Left lobe of liver (tissue), 2 donors: Measurements from ENCODE around the gene SLC25A21. TPM values are rescaled to one million over a fixed set of nuclear protein-coding genes. Genes with fewer than 3 reads are reported as not detected.
"Not testable (repeated sequence)": the region's sequence is repeated elsewhere in the genome, so short reads cannot be mapped to it uniquely, and the experiment has no call there.

Experiments used
- ATAC-seq: fragments of 200-7000 bp; cut with Tn5 transposase; one replicate; pipeline ENCODE4 v1.9.1; 2020; ENCODE audit warnings: mild to moderate bottlenecking, moderate library complexity
- DNase-seq: peaks from one replicate; pipeline ENCODE4 v3.0.0-alpha.2; 2020; ENCODE audit warnings: low spot score
- total RNA-seq: library from RNA; stranded (reverse); gene quantifications from one replicate; pipeline ENCODE4 v1.2.1, GENCODE V29; 2021
- donor health status: DM: no; HTN: no; CAD: no; lungs with moderate emphysema.
- donor health status: DM: no; HTN: yes; CAD: no.

SLC25A21 gene
- total RNA-seq, 1 donor from 2014 or later = 0.25 TPM

- DNase-seq (no peak), ATAC-seq (no peak)
Measured at GRCh38 chr14:36996133-36996856, 176.1 kb downstream of the SLC25A21 start.

- ATAC-seq (no peak), DNase-seq (no peak)
Measured at GRCh38 chr14:36989806-36990205, 182.6 kb downstream of the SLC25A21 start.

- DNase-seq (no peak), ATAC-seq (no peak)
Measured at GRCh38 chr14:36988989-36989388, 183.4 kb downstream of the SLC25A21 start.

GRCh38 chr14:36988568-36988967, 183.8 kb downstream of the SLC25A21 start:
- DNase-seq (no peak), ATAC-seq (no peak)

GRCh38 chr14:36986407-36986806, 186.0 kb downstream of the SLC25A21 start:
- DNase-seq (no peak), ATAC-seq (no peak)

- ATAC-seq = no peak
- DNase-seq = no peak
Measured at GRCh38 chr14:36981832-36982529, 190.4 kb downstream of the SLC25A21 start.

- ATAC-seq, DNase-seq: not testable (repeated sequence)
Measured at GRCh38 chr14:36980413-36980812, 192.0 kb downstream of the SLC25A21 start.

- no peak for ATAC-seq
- no peak for DNase-seq
Measured at GRCh38 chr14:36979863-36980262, 192.5 kb downstream of the SLC25A21 start.

GRCh38 chr14:36976571-36977023, 195.8 kb downstream of the SLC25A21 start:
- no peak for DNase-seq
- no peak for ATAC-seq

GRCh38 chr14:36975834-36976233, 196.6 kb downstream of the SLC25A21 start:
- ATAC-seq (no peak), DNase-seq (no peak)

- DNase-seq (no peak), ATAC-seq (no peak)
Measured at GRCh38 chr14:36974985-36975384, 197.4 kb downstream of the SLC25A21 start.

GRCh38 chr14:36973806-36974442, 198.5 kb downstream of the SLC25A21 start:
- no peak for ATAC-seq
- DNase-seq = no peak

- ATAC-seq (no peak), DNase-seq (no peak)
Measured at GRCh38 chr14:36971263-36971855, 201.0 kb downstream of the SLC25A21 start.

GRCh38 chr14:36967892-36968555, 204.4 kb downstream of the SLC25A21 start:
- ATAC-seq = no peak
- DNase-seq = no peak

- DNase-seq = no peak
- no peak for ATAC-seq
Measured at GRCh38 chr14:36955967-36956366, 216.4 kb downstream of the SLC25A21 start.

GRCh38 chr14:36955376-36955775, 217.0 kb downstream of the SLC25A21 start:
- no peak for DNase-seq
- no peak for ATAC-seq

- ATAC-seq = no peak
- DNase-seq = no peak
Measured at GRCh38 chr14:36952689-36953088, 219.7 kb downstream of the SLC25A21 start.

- DNase-seq = no peak
- no peak for ATAC-seq
Measured at GRCh38 chr14:36951380-36951911, 221.0 kb downstream of the SLC25A21 start.

GRCh38 chr14:36950812-36951211, 221.6 kb downstream of the SLC25A21 start:
- no peak for ATAC-seq
- DNase-seq = no peak

- DNase-seq (no peak), ATAC-seq (no peak)
Measured at GRCh38 chr14:36949371-36949770, 223.0 kb downstream of the SLC25A21 start.
